Urinary bladder (tissue), 4 donors: Measurements from ENCODE around the gene TC2N. TPM values are rescaled to one million over a fixed set of nuclear protein-coding genes. Genes with fewer than 3 reads are reported as not detected.

Experiments
- DNase-seq: peaks from one replicate; pipeline ENCODE4 v3.0.0-alpha.2; 2015; ENCODE audit errors: extremely low spot score
- H3K27ac ChIP-seq: one replicate; pipeline ENCODE4 v1.5.1; 2013; ENCODE audit warnings: low read depth, mild to moderate bottlenecking, moderate library complexity
- H3K36me3 ChIP-seq: one replicate; pipeline ENCODE4 v1.6.1; 2013; ENCODE audit warnings: mild to moderate bottlenecking, moderate library complexity; ENCODE audit not compliant: insufficient read depth
- H3K4me1 ChIP-seq: one replicate; pipeline ENCODE4 v1.6.1; 2013; ENCODE audit warnings: mild to moderate bottlenecking, moderate library complexity; ENCODE audit not compliant: insufficient read depth
- H3K4me3 ChIP-seq: one replicate; pipeline ENCODE4 v1.5.1; 2013; ENCODE audit warnings: low read depth, low read length
- WGBS: extraction: QIAGEN DNeasy Blood & Tissue Kit; methylation state at CpG from one replicate; pipeline ENCODE4 v1.1.7; 2013; 5-methylcytosine and 5-hydroxymethylcytosine counted together
- polyA plus RNA-seq: library from polyadenylated mRNA; stranded (reverse); fragments of 200-250 nt; gene quantifications from one replicate; pipeline ENCODE4 v1.2.3, GENCODE V29; 2013
- total RNA-seq: library from RNA; depleted of rRNA; stranded (reverse); fragments of >200 nt; gene quantifications from one replicate; pipeline ENCODE4 v1.2.3, GENCODE V29; 2014
- donor health status: healthy with polysubstance abuse.
- donor health status: healthy.

Gene TC2N
- total RNA-seq (46.8 TPM), polyA plus RNA-seq (9.8 TPM)

GRCh38 chr14:91867316-91867988, at the start of gene TC2N:
Gene TC2N (minus strand): TSS chr14:91867536. CDS start chr14:91813769, 53,767 bp downstream.
- no peak for DNase-seq
- Histone ChIP-seq H3K36me3 (no peaks in the 10 kb centered on the region), H3K4me1 (no peaks in the 10 kb centered on the region), H3K4me3 (peak within 1 kb of the TSS; percentile 8), H3K27ac (no peak within 1 kb of the TSS)
- 85% methylated on average over 10 of the region's 10 CpGs for WGBS

GRCh38 chr14:91912035-91912434, 44.7 kb upstream of the TC2N start:
- Histone ChIP-seq H3K27ac (no peak overlapping the region), H3K36me3 (no peaks in the 10 kb centered on the region), H3K4me3 (no peak overlapping the region), H3K4me1 (no peaks in the 10 kb centered on the region)
- 85% methylated on average over 5 of the region's 5 CpGs for WGBS
- DNase-seq = no peak

GRCh38 chr14:91911474-91912032, 44.2 kb upstream of the TC2N start:
- DNase-seq = no peak
- Histone ChIP-seq H3K4me1 (no peaks in the 10 kb centered on the region), H3K4me3 (no peak overlapping the region), H3K27ac (no peak overlapping the region), H3K36me3 (no peaks in the 10 kb centered on the region)
- 62% methylated on average over 9 of the region's 9 CpGs for WGBS

GRCh38 chr14:91910196-91910595, 42.9 kb upstream of the TC2N start:
- DNase-seq = no peak
- no peaks in the 10 kb centered on the region for H3K36me3 ChIP-seq
- no peak overlapping the region for H3K4me3 ChIP-seq
- no peaks in the 10 kb centered on the region for H3K4me1 ChIP-seq
- H3K27ac ChIP-seq = no peak overlapping the region
- WGBS = 95% methylated on average over 9 of the region's 9 CpGs

GRCh38 chr14:91906374-91906773, 39.0 kb upstream of the TC2N start:
- no peak for DNase-seq
- WGBS = 95% methylated on average over 2 of the region's 2 CpGs
- H3K4me1 ChIP-seq = no peaks in the 10 kb centered on the region
- H3K36me3 ChIP-seq = no peaks in the 10 kb centered on the region
- no peak overlapping the region for H3K27ac ChIP-seq
- H3K4me3 ChIP-seq = no peak overlapping the region

- no peak overlapping the region for H3K27ac ChIP-seq
- no peaks in the 10 kb centered on the region for H3K36me3 ChIP-seq
- DNase-seq = no peak
- no peaks in the 10 kb centered on the region for H3K4me1 ChIP-seq
- H3K4me3 ChIP-seq = no peak overlapping the region
- 93% methylated on average over 9 of the region's 9 CpGs for WGBS
These were observed 37.8 kb upstream of the TC2N start for GRCh38 chr14:91904956-91905645.

GRCh38 chr14:91904483-91904882, 37.1 kb upstream of the TC2N start:
- Histone ChIP-seq H3K36me3 (no peaks in the 10 kb centered on the region), H3K4me1 (no peaks in the 10 kb centered on the region), H3K4me3 (no peak overlapping the region), H3K27ac (no peak overlapping the region)
- 88% methylated on average over 8 of the region's 8 CpGs for WGBS
- DNase-seq = no peak

- DNase-seq = no peak
- 18% methylated on average over 2 of the region's 2 CpGs for WGBS
- no peak overlapping the region for H3K4me3 ChIP-seq
- H3K4me1 ChIP-seq = no peaks in the 10 kb centered on the region
- H3K36me3 ChIP-seq = no peaks in the 10 kb centered on the region
- no peak overlapping the region for H3K27ac ChIP-seq
These were observed 35.7 kb upstream of the TC2N start for GRCh38 chr14:91903070-91903469.

GRCh38 chr14:91902336-91902735, 35.0 kb upstream of the TC2N start:
- WGBS = 83% methylated on average over 3 of the region's 3 CpGs
- DNase-seq = no peak
- Histone ChIP-seq H3K27ac (no peak overlapping the region), H3K36me3 (no peaks in the 10 kb centered on the region), H3K4me1 (no peaks in the 10 kb centered on the region), H3K4me3 (no peak overlapping the region)

GRCh38 chr14:91901449-91902226, 34.3 kb upstream of the TC2N start:
- no peak overlapping the region for H3K4me3 ChIP-seq
- H3K4me1 ChIP-seq = no peaks in the 10 kb centered on the region
- H3K27ac ChIP-seq = no peak overlapping the region
- 49% methylated on average over 9 of the region's 9 CpGs for WGBS
- DNase-seq = no peak
- H3K36me3 ChIP-seq = no peaks in the 10 kb centered on the region

GRCh38 chr14:91899806-91900205, 32.5 kb upstream of the TC2N start:
- no peak overlapping the region for H3K27ac ChIP-seq
- no peaks in the 10 kb centered on the region for H3K4me1 ChIP-seq
- WGBS = 73% methylated on average over 4 of the region's 4 CpGs
- no peak overlapping the region for H3K4me3 ChIP-seq
- no peak for DNase-seq
- no peaks in the 10 kb centered on the region for H3K36me3 ChIP-seq

GRCh38 chr14:91899213-91899612, 31.9 kb upstream of the TC2N start:
- no peak overlapping the region for H3K27ac ChIP-seq
- no peaks in the 10 kb centered on the region for H3K4me1 ChIP-seq
- WGBS = 95% methylated on average over 4 of the region's 4 CpGs

GRCh38 chr14:91898372-91898771, 31.0 kb upstream of the TC2N start:
- H3K4me3 ChIP-seq = no peak overlapping the region
- DNase-seq = no peak
- H3K4me1 ChIP-seq = no peaks in the 10 kb centered on the region
- no peaks in the 10 kb centered on the region for H3K36me3 ChIP-seq
- H3K27ac ChIP-seq = no peak overlapping the region
- whole genome bisulfite sequencing = 93% methylated on average over 5 of the region's 5 CpGs

More at GRCh38 chr14:91899213-91899612, 31.9 kb upstream of the TC2N start:
- H3K36me3 ChIP-seq = no peaks in the 10 kb centered on the region
- no peak for DNase-seq
- H3K4me3 ChIP-seq = no peak overlapping the region
